Nasal cavity respiratory epithelium epithelial cell of viscerocranial mucosa (primary cell): Measurements from ENCODE around the gene IRF8. TPM values are rescaled to one million over a fixed set of nuclear protein-coding genes. Genes with fewer than 3 reads are reported as not detected.

Experiments used
- total RNA-seq: library from RNA; depleted of rRNA; stranded (reverse); fragments of >200 nt; gene quantifications from 2 replicates; pipeline ENCODE4 v1.2.3, GENCODE V29; 2014

Gene IRF8
- total RNA-seq = not detected in 2 replicates

DNA sequence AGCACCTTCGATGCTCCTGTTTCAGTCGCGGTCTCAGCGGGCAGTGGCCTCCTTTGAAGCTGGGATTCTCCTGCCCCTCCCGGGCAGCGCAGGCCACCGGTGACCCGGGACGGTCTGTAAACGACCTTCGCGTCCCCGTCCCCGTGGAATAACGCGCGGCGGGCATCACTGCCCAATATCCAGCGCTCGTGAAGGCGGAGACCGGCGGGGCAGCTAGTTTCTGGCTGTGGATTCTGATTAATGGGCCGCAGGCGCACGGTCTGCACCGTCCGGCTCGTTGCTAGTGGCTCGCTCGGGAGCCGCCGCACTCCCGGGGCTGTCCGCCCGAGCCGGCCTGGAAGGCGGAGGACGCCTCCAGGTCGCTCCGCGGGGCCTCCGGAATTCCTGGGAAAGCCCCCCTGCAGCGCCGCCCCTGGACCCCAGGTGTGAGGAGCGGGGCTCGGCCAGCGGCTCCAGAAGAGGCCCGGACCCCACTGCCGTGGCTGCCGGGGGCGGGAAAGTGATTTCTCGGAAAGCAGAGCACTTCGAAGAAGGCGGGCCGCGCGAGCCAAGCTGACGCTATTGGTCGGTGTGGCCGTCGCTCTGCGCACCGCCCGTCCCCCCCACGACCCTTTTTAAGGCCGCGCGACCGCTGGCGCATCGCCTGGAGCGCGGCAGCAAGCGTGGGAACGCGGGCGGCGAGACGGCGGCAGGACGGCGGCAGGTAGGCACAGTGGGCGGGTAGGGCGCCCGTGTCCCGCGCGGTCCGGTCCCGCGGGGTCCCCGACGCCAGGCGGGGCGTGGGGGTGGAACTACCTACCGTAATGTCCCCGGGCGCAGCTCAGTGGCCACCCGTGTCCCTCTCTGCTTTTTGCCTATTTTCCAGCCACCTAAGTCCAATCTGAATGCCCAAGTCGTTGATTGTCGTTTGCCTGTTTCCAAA lies at the start of gene IRF8:
Gene IRF8 (plus strand): TSS at position 642 of the 922 bp plus-strand sequence. CDS start 3,854 bp downstream, outside the sequence.

Other genes starting within 250 kb of the IRF8 start
- gene GINS2, start 210.2 kb upstream of the IRF8 start, total RNA-seq = 0.68 and 0.71 TPM in 2 replicates
- gene C16orf74, start 148.1 kb upstream of the IRF8 start, total RNA-seq = 51.1 and 111 TPM in 2 replicates
- 24.3 and 29.6 TPM in 2 replicates for gene EMC8, start 99.6 kb upstream of the IRF8 start, total RNA-seq
- gene COX4I1, start 99.5 kb upstream of the IRF8 start, total RNA-seq = 356 and 505 TPM in 2 replicates